Vagina (tissue), 2 donors: ENCODE data around the gene OR51I2.

Experiments
- POLR2A ChIP-seq, 2 donors: fragments of 450-650 bp; IDR thresholded peaks; one replicate each; pipeline ENCODE4 v1.6.1; 2017; ENCODE audit warnings: antibody characterized with exemption in 2 of 2, mild to moderate bottlenecking in 2 of 2, moderate library complexity in 2 of 2
- POLR2AphosphoS5 ChIP-seq, 2 donors: sonication (generic); formaldehyde crosslinking; IDR thresholded peaks; one replicate each; pipeline ENCODE4 v1.9.0; 2017; ENCODE audit warnings: antibody characterized with exemption in 2 of 2, mild to moderate bottlenecking in 2 of 2, low read depth in 1 of 2; ENCODE audit not compliant: insufficient read depth in 1 of 2
- TF ChIP-seq, protein P1 (sequence below), 3 experiments: fragments of 450-650 bp in 2 of 3; fragments of 200-600 bp in 1 of 3; sonication (generic) in 1 of 3; IDR thresholded peaks; one replicate each; pipeline ENCODE4 v1.5.1; 2017 to 2019; ENCODE audit warnings: antibody characterized with exemption in 3 of 3, mild to moderate bottlenecking in 2 of 3, moderate library complexity in 2 of 3

DNA sequence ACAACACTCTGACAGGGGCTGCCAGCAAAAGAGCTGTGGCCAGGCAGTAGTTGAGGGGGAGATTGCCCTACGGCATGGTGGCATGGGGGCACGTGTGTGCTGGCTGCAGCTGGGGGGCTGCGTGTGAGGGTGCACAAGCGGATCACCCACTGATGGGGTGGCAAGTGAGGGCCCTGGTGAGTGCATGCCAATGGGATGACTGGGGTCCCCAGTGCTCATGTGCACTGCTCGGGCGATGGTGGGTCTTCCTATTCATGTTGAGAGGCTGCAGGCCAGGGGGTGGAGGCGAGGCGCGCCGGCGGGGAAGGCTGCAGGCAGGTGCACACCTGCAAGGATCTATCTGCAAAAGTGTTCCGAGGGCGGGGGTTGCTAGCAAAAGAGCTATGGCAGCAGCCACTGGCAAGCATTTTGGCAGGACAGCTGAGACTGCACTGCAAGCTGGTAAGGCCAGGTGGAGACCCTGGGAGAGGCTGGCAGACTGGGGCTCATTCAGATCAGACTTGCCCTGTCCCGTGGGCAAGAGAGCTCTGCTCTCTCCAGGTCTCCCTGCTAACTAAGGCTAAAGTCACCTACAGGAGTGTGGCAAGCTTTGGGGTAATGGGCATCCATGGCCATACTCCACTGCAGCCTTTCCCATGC lies 12.0 kb downstream of the OR51I2 start:
- TF ChIP-seq, protein P1, sequence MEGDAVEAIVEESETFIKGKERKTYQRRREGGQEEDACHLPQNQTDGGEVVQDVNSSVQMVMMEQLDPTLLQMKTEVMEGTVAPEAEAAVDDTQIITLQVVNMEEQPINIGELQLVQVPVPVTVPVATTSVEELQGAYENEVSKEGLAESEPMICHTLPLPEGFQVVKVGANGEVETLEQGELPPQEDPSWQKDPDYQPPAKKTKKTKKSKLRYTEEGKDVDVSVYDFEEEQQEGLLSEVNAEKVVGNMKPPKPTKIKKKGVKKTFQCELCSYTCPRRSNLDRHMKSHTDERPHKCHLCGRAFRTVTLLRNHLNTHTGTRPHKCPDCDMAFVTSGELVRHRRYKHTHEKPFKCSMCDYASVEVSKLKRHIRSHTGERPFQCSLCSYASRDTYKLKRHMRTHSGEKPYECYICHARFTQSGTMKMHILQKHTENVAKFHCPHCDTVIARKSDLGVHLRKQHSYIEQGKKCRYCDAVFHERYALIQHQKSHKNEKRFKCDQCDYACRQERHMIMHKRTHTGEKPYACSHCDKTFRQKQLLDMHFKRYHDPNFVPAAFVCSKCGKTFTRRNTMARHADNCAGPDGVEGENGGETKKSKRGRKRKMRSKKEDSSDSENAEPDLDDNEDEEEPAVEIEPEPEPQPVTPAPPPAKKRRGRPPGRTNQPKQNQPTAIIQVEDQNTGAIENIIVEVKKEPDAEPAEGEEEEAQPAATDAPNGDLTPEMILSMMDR (IDR thresholded peaks at IDR 0.05), result no peak
- TF ChIP-seq POLR2A (IDR thresholded peaks at IDR 0.05) (no peak), POLR2AphosphoS5 (IDR thresholded peaks at IDR 0.05; ENCODE audit: insufficient read depth in 1 of 2, low read depth in 1 of 2) (no peak)
